Activated T-cell treated with anti-CD3 and anti-CD28 coated beads, Interleukin-2, amount 50 U/mL, for 24 hours (primary cell): ENCODE measurements around the gene DPH1.
A peak's percentile ranks its signal among the peaks of the same experiment; 100 is the strongest.

Source experiments
- DNase-seq: peaks from one replicate; pipeline ENCODE4 v3.0.0-alpha.2; 2020
- H3K27ac Mint-ChIP-seq: 2 replicates; pipeline ENCODE4 v1.8.0; 2020; ENCODE audit warnings: mild to moderate bottlenecking, mixed read lengths
- H3K27me3 Mint-ChIP-seq: 2 replicates; pipeline ENCODE4 v1.8.0; 2020; ENCODE audit warnings: mixed read lengths
- H3K36me3 Mint-ChIP-seq: 2 replicates; pipeline ENCODE4 v1.8.0; 2020; ENCODE audit warnings: low read depth, mixed read lengths
- H3K4me1 Mint-ChIP-seq: 2 replicates; pipeline ENCODE4 v1.8.0; 2020; ENCODE audit warnings: low read depth, mixed read lengths
- H3K4me3 Mint-ChIP-seq: 2 replicates; pipeline ENCODE4 v1.8.0; 2020; ENCODE audit warnings: mild to moderate bottlenecking, moderate library complexity, mixed read lengths
- H3K9me3 Mint-ChIP-seq: 2 replicates; pipeline ENCODE4 v1.8.0; 2020; ENCODE audit warnings: mixed read lengths

DPH1 gene

DNA sequence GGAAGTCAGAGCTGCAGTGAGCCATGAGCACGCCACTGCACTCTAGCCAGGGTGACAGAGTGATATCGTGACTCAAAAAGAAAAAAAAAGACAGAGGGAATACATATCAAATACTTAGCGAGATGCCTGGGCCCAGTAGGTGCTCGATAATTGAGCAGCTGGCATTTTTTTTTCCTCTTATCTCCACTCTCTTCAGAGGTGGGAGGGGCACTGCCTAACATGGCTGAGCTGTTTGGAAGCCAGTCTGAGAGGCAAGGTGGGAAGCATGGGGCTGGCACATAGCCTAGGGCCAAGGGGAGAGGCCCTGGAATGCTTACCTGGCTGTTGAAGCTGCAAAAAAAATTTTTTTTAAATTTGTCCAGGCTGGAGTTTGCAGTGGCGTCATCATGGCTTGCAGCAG is 63.4 kb downstream of the DPH1 start:
- Mint-ChIP-seq H3K9me3 (no peaks in the 10 kb centered on the region), H3K4me1 (peaks cover 46% of the 10 kb centered on the region), H3K27ac (peak overlapping the region; percentile 13), H3K36me3 (peaks cover 35% of the 10 kb centered on the region), H3K4me3 (no peak overlapping the region), H3K27me3 (no peaks in the 10 kb centered on the region)
- no peak for DNase-seq
